Placental epithelial cell (primary cell): ENCODE data around the gene MMP15. TPM values are rescaled to one million over a fixed set of nuclear protein-coding genes. Genes with fewer than 3 reads are reported as not detected.

Experiments used
- small RNA-seq: library from RNA; depleted of rRNA; stranded (forward); fragments of <200 nt; gene quantifications from one replicate; pipeline ENCODE3, GENCODE V24; 2012
- total RNA-seq: library from RNA; depleted of rRNA; stranded (reverse); fragments of >200 nt; gene quantifications from 2 replicates; pipeline ENCODE4 v1.2.3, GENCODE V29; 2012

MMP15 gene
- total RNA-seq, result 5.1 and 12.0 TPM in 2 replicates

GRCh38 chr16:58025351-58026138 is at the start of gene MMP15:
TSS of gene MMP15 (plus strand) at chr16:58025754. CDS start at chr16:58026351, 597 bp downstream.

DNA sequence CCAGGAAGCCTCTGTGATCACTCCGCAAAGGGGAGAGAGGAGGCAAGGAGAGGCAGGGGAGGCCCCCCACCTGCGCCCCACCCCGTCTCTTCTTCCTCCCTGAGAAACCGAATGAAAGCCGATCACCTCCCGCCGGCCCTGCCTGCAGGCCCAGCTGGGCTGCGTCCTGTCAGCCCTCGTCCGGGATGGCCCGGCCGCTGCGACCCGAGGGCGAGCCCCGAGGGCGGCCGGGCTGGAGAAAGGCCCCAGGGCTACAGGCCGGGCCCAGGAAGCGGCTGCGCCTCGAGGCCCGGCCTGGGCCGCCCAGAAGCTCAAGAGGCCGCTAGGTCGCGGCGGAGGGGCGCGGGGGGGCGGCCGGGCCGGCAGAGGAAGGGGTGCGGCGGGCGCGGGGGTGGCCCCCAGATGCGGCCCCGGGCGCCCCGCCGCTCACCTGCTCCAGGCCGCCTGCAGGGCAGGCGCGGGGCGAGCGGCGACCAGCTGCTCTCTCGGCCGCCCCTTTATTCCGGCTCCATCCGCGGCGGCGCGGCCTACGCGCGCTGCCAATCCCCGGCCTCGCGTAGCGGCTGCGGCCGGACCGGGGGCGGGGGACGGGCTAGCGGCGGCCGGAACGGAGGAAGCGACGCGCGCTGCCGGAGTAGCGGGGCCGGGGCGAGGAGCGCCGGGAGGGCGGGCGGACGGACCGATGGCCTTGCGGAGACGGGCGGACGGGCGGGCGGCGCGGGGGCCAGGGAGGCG is 25.4 kb upstream of the MMP15 start, which contains the start of gene ZNF319:
Gene ZNF319, minus strand, starts transcription at position 702 of the 735 bp plus-strand sequence. CDS start 2,407 bp downstream, outside the sequence.

GRCh38 chr16:58000706-58001676 is 24.6 kb upstream of the MMP15 start, which contains the start of gene USB1:
TSS of gene USB1 (plus strand) at chr16:58001407. CDS start at chr16:58001484, 77 bp downstream.

Small RNA genes within 50 kb of the gene (small RNA-seq; reads per million reads assigned to genes)
- gene RF00019, result not detected

Other genes with a start within 250 kb of the MMP15 start
- gene KIFC3, start 223.3 kb upstream of the MMP15 start, total RNA-seq, result 29.4 and 58.9 TPM in 2 replicates
- gene CNGB1, start 54.6 kb upstream of the MMP15 start, total RNA-seq, result under 0.01 TPM in 1 of 2 replicates, not detected in the other
- 3.9 and 7.0 TPM in 2 replicates for gene ZNF319, start 25.1 kb upstream of the MMP15 start, total RNA-seq
- gene USB1, start 24.3 kb upstream of the MMP15 start, total RNA-seq, result 15.7 and 29.2 TPM in 2 replicates
- gene CFAP20, start 103.6 kb downstream of the MMP15 start, total RNA-seq, result 23.6 and 47.6 TPM in 2 replicates
- 24.8 and 33.8 TPM in 2 replicates for gene CSNK2A2, start 172.4 kb downstream of the MMP15 start, total RNA-seq